SK-N-MC (cell line): ENCODE results near the gene SH3BP1.

Experiments used
- EZH2 ChIP-seq: fragments of 200-600 bp; sonication (generic); IDR thresholded peaks from one replicate; pipeline ENCODE4 v1.6.1; 2017; ENCODE audit warnings: antibody characterized with exemption
- FOXP2 ChIP-seq: optimal IDR thresholded peaks from 2 replicates; pipeline ENCODE3; 2011; ENCODE audit warnings: mild to moderate bottlenecking, moderate library complexity; ENCODE audit not compliant: insufficient read depth; ENCODE audit errors: extremely low read length, control extremely low read depth
- POLR2AphosphoS5 ChIP-seq: IDR thresholded peaks from 2 replicates; pipeline ENCODE4 v1.6.1; 2012; ENCODE audit warnings: mild to moderate bottlenecking, low read depth, low read length, borderline replicate concordance

DNA sequence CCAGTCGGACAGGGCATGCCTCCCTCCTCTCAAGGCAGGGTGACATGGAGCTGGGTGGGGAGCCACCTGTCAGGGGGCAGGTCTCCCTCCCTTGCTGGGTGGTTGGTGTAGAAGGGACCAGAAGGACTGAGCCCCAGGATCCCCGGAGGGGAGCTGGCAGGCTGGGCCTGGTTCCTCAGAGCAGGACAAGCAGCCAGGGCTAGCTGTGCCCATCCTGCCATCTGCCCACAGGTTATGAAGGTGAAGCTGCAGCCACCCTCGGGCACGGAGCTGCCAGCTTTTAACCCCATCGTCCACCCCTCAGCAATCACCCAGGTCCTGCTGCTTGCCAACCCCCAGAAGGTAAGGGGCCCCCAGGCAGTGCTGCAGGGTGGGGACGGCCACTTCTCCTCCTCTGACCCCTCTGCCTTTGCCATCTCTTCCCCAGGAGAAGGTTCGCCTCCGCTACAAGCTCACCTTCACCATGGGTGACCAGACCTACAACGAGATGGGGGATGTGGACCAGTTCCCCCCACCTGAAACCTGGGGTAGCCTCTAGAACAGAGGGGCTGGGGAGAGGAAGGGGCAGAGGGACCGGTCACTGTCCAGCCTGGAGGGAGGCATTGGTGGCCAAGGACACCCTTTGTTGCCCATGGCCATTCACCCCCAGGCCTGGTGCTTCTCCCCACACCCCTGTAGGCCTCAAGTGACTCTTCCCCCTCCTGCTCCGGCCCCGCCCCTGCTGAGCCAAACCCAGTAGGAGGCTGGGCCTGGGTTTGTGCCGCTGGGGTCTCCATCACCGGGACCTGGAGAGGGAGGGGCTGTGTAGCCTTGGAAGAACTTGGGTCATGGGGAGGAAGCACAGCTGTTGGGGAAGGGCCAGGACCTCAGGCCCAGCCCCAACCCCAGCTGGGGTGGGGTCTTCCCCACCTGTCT is 7.0 kb upstream of the SH3BP1 start:
- TF ChIP-seq POLR2AphosphoS5 (no peak), EZH2 (no peak), FOXP2 (no peak)
